HFF-Myc (cell line): ENCODE data around the gene CDK6.

ENCODE experiments used
- DNase-seq: peaks from one replicate; pipeline ENCODE4 v3.0.0-alpha.2; 2011; ENCODE audit warnings: low read depth; ENCODE audit errors: extremely low read depth
- H3K4me3 ChIP-seq: replicated peaks from 2 replicates; pipeline ENCODE4 v1.5.1; 2011; ENCODE audit warnings: low read depth, mild to moderate bottlenecking, control low read depth, low read length
- TF ChIP-seq, protein P1 (sequence below): IDR thresholded peaks from 2 replicates; pipeline ENCODE4 v1.5.1; 2012; ENCODE audit warnings: mild to moderate bottlenecking, low read depth, low read length, control low read depth; ENCODE audit errors: missing control alignments

Gene CDK6

DNA sequence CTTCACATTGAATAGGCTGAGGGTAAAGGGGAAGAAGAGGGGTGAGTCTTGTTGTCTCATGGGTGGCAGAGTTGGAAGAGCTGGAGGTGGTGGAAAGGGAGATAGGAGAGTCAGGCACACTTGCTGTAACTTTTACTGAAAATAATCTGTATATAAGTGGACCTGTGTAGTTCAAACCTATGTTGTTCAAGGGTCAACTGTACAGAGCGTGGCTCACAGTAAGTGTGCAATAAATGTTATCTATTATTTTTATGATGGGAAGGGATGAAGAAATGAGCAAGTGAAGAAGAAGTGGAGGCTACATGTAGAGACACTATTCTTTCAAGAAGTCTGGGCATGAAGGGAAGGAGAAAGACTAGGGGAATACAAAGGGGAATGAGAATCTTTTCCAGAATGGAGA is 174.7 kb downstream of the CDK6 start:
- TF ChIP-seq, protein P1, sequence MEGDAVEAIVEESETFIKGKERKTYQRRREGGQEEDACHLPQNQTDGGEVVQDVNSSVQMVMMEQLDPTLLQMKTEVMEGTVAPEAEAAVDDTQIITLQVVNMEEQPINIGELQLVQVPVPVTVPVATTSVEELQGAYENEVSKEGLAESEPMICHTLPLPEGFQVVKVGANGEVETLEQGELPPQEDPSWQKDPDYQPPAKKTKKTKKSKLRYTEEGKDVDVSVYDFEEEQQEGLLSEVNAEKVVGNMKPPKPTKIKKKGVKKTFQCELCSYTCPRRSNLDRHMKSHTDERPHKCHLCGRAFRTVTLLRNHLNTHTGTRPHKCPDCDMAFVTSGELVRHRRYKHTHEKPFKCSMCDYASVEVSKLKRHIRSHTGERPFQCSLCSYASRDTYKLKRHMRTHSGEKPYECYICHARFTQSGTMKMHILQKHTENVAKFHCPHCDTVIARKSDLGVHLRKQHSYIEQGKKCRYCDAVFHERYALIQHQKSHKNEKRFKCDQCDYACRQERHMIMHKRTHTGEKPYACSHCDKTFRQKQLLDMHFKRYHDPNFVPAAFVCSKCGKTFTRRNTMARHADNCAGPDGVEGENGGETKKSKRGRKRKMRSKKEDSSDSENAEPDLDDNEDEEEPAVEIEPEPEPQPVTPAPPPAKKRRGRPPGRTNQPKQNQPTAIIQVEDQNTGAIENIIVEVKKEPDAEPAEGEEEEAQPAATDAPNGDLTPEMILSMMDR: no peak
- DNase-seq: no peak
- H3K4me3 ChIP-seq: no peak overlapping the region

DNA sequence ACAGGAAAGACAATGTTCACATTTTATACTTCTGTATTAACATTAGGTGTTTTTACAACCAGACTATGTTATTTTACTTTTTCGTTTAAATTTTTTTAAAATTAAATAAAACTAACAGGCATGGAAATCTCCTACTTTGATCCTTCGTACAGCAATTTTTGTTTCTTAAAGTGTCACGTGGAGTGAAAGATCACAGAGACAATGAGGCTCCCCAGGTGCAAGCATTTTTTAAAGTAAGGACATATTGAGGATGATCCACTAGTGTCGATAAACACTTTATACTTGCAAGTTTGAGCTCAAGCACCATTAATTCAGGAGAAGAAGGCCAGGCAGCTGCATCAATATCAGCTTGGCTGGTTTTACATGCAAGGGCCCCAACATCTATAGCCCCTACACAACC is 177.7 kb downstream of the CDK6 start:
- TF ChIP-seq, protein P1: no peak
- no peak for DNase-seq
- H3K4me3 ChIP-seq: no peak overlapping the region

DNA sequence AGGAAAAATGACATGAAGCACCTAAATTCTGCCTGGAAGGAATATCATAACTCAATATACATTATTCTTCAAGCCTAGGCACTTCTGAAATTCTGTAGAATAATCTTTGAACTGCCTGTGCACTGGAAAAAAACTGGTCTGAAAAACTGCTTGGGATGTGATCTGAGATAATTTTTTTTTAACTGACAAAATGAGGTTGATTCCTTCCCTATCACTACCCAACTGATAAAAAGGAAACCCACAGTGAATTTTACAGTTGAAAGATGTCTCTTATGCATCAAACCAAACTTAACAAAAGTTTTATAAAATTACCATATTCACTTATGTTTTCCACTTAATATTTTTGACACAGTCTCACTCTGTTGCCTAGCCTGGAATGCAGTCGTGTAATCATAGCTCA is 179.0 kb downstream of the CDK6 start:
- no peak overlapping the region for H3K4me3 ChIP-seq
- no peak for DNase-seq
- TF ChIP-seq, protein P1: no peak

DNA sequence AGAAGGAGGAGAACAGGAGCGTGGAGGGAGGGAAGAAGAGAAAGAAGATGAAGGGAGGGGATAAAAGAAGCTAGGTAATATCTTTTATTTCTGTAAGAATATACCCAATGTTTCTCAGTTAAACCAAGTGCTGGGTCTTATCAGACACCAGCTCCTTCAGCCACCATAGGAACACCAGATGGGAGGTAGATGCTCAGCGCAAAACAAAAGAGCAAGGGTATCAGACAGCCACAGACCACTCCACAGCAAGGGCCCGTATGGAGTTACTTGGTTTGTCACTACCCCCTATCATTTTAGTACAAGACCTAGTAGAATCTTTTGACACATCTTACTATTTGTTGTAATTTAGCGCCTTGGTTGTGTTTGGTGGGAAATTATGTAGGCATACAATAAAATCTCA is 180.3 kb downstream of the CDK6 start:
- no peak for DNase-seq
- H3K4me3 ChIP-seq: no peak overlapping the region
- TF ChIP-seq, protein P1: no peak

DNA sequence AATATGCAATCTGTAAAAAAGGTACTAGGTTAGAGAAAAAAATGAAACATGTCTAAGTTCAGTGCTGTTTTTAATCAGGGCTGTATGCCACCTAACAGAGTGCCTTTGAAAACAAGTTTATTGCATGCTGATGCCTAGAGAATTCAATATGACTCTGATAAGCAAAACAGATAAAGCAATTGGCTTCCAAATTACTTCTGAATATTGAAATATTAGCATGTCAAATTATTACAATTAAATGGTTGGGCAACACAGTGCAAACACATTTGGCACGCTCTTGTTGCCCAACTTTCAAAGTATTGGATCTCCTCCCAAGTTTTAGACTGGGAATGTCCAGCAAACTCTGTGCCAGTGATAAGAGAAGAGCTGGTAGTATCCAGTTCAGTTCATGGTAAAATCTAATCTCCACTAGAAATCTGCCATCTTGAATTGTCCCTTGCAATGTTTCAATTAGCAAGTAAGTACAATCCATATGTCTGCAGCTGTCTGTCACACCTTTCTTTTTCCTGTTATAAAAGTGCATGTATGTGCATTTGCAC is 181.0 kb downstream of the CDK6 start:
- no peak for DNase-seq
- TF ChIP-seq, protein P1: no peak
- no peak overlapping the region for H3K4me3 ChIP-seq

DNA sequence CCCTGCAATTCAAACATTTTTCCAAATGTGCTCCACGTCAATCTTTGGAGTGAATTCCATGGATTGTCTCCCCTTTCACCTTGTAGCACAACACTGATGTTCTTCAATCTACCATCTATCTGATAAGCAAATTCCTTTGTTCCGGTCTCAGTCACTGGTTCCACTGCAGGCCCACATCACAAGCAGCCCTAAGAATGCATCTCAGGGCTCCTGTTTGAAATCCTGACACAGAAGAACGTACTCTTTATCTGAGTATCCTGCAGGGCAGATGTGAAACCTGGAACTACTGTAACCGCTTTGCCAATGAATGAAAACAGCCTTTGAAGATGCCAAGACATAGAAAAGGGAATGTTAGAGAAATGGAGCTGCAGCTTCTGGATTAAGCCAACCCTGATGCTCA is 183.2 kb downstream of the CDK6 start:
- no peak overlapping the region for H3K4me3 ChIP-seq
- DNase-seq: no peak
- TF ChIP-seq, protein P1: no peak

DNA sequence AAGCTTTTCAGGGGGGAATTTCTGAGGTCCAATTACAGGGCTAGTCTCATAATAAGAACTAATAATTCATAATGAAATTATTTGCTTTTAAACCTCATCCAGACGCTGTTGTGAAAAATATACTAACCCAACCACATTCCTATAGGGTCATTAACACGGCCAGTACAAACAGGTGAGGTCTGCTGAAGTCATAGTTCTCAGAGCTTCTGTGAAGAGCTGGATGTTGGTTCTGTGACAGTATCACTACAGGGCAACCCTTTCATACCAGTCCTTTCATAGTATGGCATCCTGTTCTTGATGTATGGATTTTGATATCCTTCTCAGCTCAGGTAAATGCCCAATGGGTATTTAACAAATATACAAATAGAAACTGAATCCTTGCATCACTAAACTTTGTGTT is 183.8 kb downstream of the CDK6 start:
- TF ChIP-seq, protein P1: no peak
- no peak overlapping the region for H3K4me3 ChIP-seq
- DNase-seq: no peak
